ENCODE data around the gene TMEM178B. TPM values are rescaled to one million over a fixed set of nuclear protein-coding genes. Genes with fewer than 3 reads are reported as not detected.
A peak's percentile ranks its signal among the peaks of the same experiment; 100 is the strongest.
"Not testable (repeated sequence)": the region's sequence is repeated elsewhere in the genome, so short reads cannot be mapped to it uniquely, and the experiment has no call there.

The TMEM178B gene
- total RNA-seq, 1 donor from 2014 or later: 19.7 TPM

DNA sequence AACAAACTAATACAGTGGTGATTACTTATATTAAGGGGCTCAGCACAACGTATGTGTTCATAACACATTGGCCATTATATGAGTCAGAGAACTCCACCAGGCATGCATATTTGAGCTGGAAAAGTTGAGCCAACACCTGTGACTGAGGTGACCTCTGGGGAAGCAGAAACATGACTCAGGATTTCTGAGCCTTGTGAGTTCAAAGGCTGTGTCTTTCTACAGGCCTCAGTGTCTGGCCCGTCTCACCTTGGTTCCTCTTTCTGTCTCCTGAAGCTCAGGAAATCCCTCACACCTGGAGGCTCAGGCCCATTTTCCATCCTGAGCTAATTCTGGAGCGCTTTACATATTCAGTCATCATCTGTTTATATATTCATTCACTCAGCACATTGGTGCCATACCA is 246.4 kb downstream of the TMEM178B start:
- Mint-ChIP-seq H3K27ac (ENCODE audit: unreplicated experiment) (no peak overlapping the region), H3K9me3 (no peaks in the 10 kb centered on the region), H3K4me3 (no peak overlapping the region), H3K4me1 (no peaks in the 10 kb centered on the region), H3K27me3 (ENCODE audit: low read depth) (no peaks in the 10 kb centered on the region), H3K36me3 (ENCODE audit: low read depth) (no peaks in the 10 kb centered on the region)
- TF ChIP-seq, protein P1, sequence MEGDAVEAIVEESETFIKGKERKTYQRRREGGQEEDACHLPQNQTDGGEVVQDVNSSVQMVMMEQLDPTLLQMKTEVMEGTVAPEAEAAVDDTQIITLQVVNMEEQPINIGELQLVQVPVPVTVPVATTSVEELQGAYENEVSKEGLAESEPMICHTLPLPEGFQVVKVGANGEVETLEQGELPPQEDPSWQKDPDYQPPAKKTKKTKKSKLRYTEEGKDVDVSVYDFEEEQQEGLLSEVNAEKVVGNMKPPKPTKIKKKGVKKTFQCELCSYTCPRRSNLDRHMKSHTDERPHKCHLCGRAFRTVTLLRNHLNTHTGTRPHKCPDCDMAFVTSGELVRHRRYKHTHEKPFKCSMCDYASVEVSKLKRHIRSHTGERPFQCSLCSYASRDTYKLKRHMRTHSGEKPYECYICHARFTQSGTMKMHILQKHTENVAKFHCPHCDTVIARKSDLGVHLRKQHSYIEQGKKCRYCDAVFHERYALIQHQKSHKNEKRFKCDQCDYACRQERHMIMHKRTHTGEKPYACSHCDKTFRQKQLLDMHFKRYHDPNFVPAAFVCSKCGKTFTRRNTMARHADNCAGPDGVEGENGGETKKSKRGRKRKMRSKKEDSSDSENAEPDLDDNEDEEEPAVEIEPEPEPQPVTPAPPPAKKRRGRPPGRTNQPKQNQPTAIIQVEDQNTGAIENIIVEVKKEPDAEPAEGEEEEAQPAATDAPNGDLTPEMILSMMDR (conservative IDR thresholded peaks at IDR 0.05): no peak
- DNase-seq (ENCODE audit: low read depth, low spot score): no peak

DNA sequence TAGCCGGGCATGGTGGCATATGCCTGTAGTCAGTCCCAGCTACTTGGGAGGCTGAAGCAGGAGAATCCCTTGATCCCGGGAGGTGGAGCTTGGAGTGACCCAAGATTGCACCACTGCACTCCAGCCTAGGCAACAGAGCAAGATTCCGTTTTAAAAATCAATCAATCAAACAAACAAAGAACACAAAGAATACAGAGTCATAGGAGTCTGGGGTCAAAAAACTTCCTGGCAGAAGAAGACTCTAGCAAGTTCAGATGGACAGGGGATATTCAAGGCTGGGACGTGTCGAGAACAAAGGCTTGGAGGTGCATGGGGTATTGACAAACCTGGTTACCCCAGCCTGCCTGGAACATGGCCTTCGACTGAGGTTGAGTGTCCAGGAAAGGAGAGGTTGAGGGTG is 248.5 kb downstream of the TMEM178B start:
- Mint-ChIP-seq H3K36me3 (ENCODE audit: low read depth) (no peaks in the 10 kb centered on the region), H3K27ac (ENCODE audit: unreplicated experiment) (peak overlapping the region; percentile 70), H3K4me1 (no peaks in the 10 kb centered on the region), H3K27me3 (ENCODE audit: low read depth) (no peaks in the 10 kb centered on the region), H3K9me3 (no peaks in the 10 kb centered on the region), H3K4me3 (no peak overlapping the region)
- DNase-seq (ENCODE audit: low read depth, low spot score): no peak
- TF ChIP-seq, protein P1 (conservative IDR thresholded peaks at IDR 0.05): no peak

DNA sequence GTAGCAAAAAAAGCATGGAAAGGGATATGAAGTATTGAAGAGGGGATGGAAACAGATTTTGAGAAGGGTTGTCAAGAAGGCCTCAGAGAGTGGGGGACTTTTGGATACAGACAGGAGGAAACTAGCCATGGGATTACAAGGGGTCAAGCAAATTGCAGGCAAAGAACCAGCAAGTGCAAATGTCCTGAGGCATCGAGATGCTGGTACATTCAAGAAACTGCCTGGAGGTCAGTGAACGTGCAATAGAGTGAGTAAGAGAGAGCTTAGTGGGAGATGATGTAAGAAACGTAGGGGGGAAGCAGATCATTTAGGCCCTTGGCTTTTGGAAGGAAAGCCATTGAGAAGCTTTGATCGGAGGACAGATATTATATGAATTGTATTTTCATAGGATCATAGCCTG is 250.0 kb downstream of the TMEM178B start:
- H3K36me3 Mint-ChIP-seq (ENCODE audit: low read depth): no peaks in the 10 kb centered on the region
- H3K4me3 Mint-ChIP-seq: no peak overlapping the region
- H3K27ac Mint-ChIP-seq (ENCODE audit: unreplicated experiment): no peak overlapping the region
- H3K9me3 Mint-ChIP-seq: no peaks in the 10 kb centered on the region
- H3K27me3 Mint-ChIP-seq (ENCODE audit: low read depth): no peaks in the 10 kb centered on the region
- TF ChIP-seq, protein P1 (conservative IDR thresholded peaks at IDR 0.05): no peak
- H3K4me1 Mint-ChIP-seq: no peaks in the 10 kb centered on the region
- DNase-seq (ENCODE audit: low read depth, low spot score): no peak

DNA sequence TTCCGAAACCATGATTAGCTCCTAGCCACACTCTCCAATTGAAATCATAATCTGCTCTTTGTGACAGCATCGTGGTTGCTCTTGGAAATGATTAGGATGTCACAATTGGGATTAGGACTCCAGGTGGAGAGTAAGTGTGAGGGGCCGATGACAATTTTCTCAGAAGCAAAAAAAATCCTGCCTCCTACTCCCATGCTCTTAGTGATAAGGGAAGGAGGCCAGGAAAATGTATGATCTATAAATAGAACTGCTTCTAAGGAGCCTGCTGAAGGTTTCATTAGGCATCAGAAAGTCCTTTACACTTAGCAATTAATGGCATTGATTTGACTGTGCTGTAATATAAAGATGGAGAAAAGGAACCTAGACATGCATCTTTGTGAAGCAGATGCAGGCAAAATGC is 251.0 kb downstream of the TMEM178B start:
- TF ChIP-seq, protein P1 (conservative IDR thresholded peaks at IDR 0.05): no peak
- Mint-ChIP-seq H3K27me3 (ENCODE audit: low read depth) (no peaks in the 10 kb centered on the region), H3K4me3 (no peak overlapping the region), H3K27ac (ENCODE audit: unreplicated experiment) (no peak overlapping the region), H3K9me3 (no peaks in the 10 kb centered on the region), H3K36me3 (ENCODE audit: low read depth) (no peaks in the 10 kb centered on the region), H3K4me1 (no peaks in the 10 kb centered on the region)
- DNase-seq (ENCODE audit: low read depth, low spot score): no peak

DNA sequence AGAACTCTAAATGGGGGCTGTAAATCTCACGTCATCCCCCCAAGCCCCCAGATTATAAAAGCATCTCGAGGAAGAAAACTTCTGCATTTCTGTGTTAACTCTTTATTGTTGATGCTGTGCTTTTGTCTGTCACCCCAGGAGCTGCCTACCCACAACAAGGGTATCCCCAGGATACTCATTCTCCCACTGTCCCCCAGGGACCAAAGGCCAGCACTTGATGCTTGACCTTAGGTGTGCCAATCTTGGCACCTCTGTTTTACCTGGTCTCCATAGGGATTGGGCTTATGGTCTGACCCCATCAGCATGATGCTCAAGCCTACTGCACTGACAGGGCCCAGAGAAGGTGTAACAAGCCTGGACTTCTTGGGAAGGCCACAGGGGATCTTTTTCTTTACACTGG is 251.4 kb downstream of the TMEM178B start:
- H3K9me3 Mint-ChIP-seq: no peaks in the 10 kb centered on the region
- TF ChIP-seq, protein P1 (conservative IDR thresholded peaks at IDR 0.05): no peak
- no peak overlapping the region for H3K27ac Mint-ChIP-seq (ENCODE audit: unreplicated experiment)
- H3K36me3 Mint-ChIP-seq (ENCODE audit: low read depth): no peaks in the 10 kb centered on the region
- no peaks in the 10 kb centered on the region for H3K4me1 Mint-ChIP-seq
- no peak overlapping the region for H3K4me3 Mint-ChIP-seq
- H3K27me3 Mint-ChIP-seq (ENCODE audit: low read depth): no peaks in the 10 kb centered on the region
- DNase-seq (ENCODE audit: low read depth, low spot score): no peak

DNA sequence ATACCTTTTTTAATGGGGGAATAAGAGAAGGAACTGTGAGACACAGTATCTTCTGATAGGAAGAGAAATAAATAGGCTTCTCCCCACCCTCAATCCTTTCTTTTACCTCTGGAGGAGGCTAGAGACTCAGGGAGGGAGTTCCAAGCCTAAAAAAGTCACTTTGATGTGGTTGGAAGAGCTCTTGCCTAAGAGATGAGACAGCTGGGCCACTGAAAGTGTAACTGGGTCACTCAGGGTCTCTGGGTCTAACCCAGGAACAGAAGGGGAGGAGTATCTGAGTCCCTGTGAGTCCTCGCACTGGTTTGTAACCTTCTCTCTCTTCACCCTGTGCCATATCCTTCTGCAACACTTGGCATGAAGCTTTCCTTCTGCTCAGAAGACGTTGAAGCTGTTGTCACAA is 254.4 kb downstream of the TMEM178B start:
- Mint-ChIP-seq H3K9me3 (no peaks in the 10 kb centered on the region), H3K27me3 (ENCODE audit: low read depth) (no peaks in the 10 kb centered on the region), H3K4me1 (no peaks in the 10 kb centered on the region), H3K27ac (ENCODE audit: unreplicated experiment) (no peak overlapping the region), H3K4me3 (no peak overlapping the region), H3K36me3 (ENCODE audit: low read depth) (no peaks in the 10 kb centered on the region)
- DNase-seq (ENCODE audit: low read depth, low spot score): no peak
- TF ChIP-seq, protein P1 (conservative IDR thresholded peaks at IDR 0.05): no peak

DNA sequence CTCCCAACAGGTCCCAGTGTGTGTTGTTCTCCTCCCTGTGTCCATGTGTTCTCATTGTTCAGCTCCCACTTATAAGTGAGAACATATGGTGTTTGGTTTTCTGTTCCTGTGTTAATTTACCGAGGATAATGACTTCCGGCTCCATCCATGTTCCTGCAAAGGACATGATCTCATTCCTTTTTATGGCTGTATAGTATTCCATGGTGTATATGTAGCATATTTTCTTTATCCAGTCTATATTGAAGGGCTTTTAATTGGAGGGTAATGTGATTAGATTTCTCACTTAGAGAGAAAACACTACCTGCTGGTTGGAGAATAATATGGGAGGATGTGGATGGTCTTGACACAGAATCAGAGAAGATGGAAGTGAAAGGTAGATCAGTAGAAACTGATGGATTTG is 256.4 kb downstream of the TMEM178B start:
- not testable (repeated sequence) for H3K4me3 Mint-ChIP-seq; H3K27me3 Mint-ChIP-seq (ENCODE audit: low read depth); H3K36me3 Mint-ChIP-seq (ENCODE audit: low read depth); H3K4me1 Mint-ChIP-seq; H3K9me3 Mint-ChIP-seq; DNase-seq (ENCODE audit: low read depth, low spot score); H3K27ac Mint-ChIP-seq (ENCODE audit: unreplicated experiment)
